HEK293T (cell line): ENCODE measurements around the gene C1RL.

ENCODE experiments used
- ARNT ChIP-seq: fragments of 450-650 bp; IDR thresholded peaks from 2 replicates; pipeline ENCODE4 v1.6.1; 2017; ENCODE audit warnings: mild to moderate bottlenecking
- ELF4 ChIP-seq: fragments of 450-650 bp; IDR thresholded peaks from 2 replicates; pipeline ENCODE4 v1.6.1; 2017; ENCODE audit warnings: antibody characterized with exemption
- FOXM1 ChIP-seq: fragments of 450-650 bp; IDR thresholded peaks from 2 replicates; pipeline ENCODE4 v1.6.1; 2017; ENCODE audit warnings: mild to moderate bottlenecking, borderline replicate concordance
- HDGF ChIP-seq: fragments of 450-650 bp; IDR thresholded peaks from 2 replicates; pipeline ENCODE4 v1.6.1; 2017; ENCODE audit warnings: antibody characterized with exemption, borderline replicate concordance
- SUZ12 ChIP-seq: fragments of 450-650 bp; IDR thresholded peaks from 2 replicates; pipeline ENCODE4 v1.6.1; 2016; ENCODE audit warnings: mild to moderate bottlenecking

DNA sequence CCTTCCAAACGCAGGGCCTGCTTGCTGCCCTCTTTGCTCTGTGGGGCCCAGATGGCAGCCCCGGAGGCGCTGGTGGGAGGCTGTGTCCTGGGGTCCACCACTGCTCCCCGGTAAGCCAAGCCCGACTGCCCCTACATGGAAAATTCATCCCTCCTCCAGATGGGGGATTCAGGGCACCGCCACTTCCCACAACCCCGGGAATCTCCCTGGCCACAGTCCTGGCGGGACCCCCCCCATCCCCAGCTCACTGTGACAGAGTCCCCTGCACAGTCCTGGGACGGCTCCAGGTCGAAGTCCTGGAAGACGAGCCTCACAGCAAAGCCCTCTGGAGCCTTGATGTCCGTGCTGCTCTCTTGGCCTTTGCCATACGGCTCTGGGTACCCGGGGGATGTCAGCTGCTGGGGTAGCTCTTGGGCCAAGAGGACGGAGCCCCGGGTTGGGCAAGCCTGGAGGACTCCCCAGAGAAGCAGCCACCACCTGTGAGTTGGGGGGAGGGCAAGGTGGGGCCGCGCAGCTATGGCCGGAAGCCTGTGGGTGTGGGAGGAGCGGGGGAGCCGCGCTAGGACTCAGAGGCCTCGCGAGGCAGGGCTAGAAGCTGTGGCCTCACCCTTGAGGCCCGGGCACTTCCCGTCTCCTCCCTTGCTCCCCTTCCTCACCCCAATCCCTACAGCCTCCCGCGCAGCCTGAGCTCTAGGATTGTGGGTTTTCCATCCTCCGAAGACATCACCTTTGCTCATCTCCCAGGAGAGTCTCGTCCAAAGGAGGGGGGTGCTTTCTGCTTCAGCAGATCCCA, 815 bp downstream of the C1RL start:
- TF ChIP-seq ARNT (no peak), HDGF (no peak), ELF4 (no peak), FOXM1 (no peak), SUZ12 (no peak)
